NCI-H1092 treated with DMSO at 0.1 percent for 48 hours (cell line): ENCODE results near the gene SPOCK2.

ENCODE experiments used
- DNase-seq: peaks from one replicate; lab custom pipeline; 2025; lab: John Stamatoyannopoulos, UW

The SPOCK2 gene

DNA sequence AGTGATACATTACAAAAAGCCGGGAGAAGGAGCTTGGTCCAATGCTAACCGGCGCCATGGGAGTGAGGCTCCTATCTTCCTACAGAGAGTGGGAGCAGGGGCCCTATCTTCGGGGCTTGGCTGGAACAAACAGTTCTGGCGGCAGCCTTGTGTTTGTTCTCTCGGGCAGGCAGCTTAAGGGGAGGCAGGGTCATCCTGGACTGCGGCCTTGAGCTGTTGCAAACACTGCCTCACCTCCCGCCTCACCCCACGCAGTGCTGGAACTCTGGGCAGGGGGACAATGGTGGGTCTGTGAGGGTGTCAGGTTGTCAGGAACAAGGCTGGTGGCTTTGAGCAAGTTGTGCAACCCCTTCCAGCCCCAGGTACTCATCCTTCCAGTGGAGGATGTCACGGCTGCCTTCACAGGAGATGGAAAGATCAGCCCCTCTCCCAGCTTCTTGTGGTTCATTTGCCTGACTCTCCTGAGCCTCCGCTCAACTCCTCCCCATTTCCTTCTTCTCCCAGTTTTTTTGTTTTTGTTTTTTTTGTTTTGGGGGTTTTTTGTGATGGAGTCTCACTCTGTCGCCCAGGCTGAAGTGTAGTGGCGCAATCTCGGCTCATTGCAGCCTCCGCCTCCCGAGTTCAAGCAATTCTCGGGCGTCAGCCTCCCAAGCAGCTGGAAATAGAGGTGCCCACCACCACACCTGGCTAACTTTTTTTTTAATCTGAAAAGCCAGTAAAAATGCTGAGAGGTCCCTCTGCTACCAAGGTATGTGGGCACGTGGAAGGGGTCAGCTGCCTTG is 57.4 kb downstream of the SPOCK2 start:
- no peak for DNase-seq

DNA sequence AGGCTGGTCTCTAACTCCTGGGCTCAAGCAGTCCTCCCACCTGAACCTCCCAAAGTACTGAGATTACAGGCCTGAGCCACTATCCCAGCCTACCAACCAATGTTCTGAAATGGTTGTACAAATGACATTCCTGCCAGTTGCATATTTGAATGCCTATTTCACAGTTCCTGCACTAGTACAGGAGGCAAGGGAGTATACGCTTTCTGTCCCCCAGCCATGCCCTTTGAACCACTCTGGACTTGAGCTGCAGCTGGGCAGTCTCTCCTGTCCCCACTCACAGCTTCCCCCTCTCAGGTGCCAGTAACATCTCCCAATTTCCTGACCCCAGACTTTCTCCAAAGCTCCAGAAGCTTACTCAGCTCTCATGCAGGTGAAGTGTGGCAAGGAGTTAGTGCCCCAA is 58.9 kb downstream of the SPOCK2 start:
- DNase-seq, result no peak

DNA sequence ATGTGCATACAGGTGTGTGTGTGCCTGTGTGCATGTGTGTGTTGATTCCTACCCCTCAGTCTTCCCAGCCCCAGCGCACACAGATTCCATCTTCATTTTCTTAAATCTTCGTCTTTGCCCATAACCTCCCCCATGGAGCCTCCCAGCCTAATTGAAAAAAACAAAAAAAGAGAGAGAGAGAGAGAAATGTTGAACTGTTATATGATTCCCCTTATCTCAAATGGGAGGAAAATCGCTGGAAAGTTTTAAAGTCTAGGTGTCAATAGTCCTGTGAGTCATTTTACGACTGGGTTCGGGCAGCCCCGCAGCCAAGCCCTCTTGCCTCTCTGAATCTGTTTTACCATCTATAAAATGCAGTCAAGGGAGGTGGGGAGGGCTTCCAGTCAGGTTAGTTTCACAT is 60.9 kb downstream of the SPOCK2 start:
- DNase-seq, result no peak

DNA sequence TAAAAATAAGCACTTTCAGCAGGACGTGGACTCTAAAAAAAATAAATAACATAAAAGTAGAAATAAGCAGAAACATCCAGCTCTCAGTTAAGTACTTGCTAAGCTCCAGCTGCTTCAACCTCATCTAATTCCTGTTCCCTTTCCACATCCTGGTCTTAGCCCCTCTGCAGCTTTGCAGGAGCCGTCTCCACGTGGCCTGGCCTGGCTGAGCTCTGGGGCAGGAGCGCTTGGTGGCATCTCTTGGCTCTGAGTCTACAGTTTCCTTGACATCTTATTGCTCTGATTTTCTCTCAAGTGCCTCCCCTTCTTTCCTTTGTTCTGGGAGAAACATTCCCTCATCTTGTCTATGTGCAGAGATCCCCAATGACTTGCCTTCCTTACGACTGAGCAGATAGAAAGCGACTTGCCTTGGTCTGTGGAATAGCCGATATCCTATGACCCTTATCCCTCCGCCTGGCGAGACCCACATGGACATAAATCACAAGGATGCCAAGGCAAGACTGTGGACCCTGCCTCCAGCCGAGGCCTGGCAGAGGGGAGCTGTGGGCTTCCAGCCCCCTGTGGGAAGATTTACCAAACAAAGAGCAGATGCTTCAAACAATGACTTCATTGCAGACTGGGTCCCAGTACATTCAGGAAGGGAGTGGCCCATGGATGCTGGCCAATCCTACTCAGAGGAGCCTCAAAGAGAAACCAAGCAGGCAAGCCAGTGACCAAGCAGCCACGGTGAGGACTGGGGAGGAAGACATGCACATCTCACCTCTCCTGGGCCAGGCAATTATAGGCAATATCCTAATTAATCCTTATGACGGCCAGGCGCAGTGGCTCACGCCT is 61.9 kb downstream of the SPOCK2 start:
- no peak for DNase-seq

DNA sequence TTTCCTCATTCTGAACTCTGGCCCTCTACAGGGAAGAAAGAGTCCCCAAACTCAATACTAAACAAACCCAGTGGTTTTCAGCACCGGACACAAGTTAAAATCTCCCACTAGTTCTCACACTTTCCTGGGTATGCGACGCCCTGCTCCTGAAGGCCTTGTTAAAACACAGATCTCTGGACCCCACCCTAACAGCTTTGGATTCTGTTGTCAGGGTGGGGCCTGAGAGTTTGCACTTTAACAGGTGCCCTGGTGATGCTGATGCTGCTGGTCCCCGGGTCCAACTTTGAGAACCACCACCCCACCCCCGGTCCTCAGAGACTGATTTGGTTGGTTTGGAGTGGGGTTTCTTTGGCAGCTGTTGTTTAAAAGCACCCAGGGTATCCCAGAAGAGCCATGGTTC is 62.5 kb downstream of the SPOCK2 start:
- DNase-seq, result no peak

DNA sequence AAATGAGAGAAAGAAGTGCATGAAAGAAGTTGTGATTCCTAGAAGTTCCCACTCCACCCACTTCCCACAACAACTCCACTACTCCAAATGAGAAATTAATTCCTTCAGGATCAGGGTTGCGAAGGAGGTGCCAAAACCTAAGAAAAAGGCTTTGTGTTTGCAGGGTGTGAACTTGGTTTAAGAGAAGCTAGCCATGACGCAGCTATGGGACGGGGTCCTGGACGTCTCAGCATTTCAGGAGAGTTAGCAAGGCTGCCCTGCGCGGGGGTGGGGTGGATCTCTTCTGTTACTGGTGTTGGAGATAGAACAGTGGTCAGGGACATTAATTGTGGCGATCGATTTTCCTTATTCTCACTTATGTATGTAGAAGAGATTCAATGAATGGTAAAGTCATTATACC is 63.0 kb downstream of the SPOCK2 start:
- no peak for DNase-seq

DNA sequence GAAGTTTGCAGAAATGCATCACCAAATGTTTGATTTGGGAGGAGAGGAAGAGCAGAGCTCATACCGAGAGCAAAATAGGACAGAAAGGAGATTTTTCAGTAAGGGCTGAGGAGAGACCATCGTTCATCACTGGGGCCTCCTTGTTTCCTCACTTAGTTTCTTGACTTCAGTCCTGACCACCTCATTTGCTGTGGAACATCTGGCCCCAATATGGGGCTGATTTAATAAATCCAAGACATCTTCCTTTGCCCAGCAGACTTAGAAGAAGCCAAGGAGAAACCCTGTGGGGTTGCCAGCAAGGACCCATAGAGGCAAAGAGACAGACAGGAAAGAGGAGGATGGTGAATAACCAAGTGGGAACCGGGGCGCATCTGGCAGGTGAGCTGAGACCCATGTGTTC is 63.8 kb downstream of the SPOCK2 start:
- DNase-seq, result no peak

DNA sequence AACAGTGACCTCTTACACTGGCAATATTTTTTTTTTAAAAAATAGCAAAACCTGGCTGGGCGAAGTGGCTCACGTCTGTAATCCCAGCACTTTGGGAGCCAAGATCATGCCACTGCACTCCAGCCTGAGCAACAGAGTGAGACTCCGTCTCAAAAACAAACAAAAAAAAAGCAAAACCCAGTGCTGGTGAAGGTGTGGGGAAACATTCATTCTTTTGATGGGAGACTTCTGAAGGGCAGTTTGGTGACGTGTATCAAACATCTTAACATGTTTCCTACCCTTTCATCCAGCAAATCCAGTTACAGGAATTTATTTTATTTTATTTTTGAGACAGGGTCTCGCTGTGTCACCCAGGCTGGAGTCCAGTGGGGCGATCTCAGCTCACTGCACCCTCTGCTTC is 66.1 kb downstream of the SPOCK2 start:
- DNase-seq, result no peak

DNA sequence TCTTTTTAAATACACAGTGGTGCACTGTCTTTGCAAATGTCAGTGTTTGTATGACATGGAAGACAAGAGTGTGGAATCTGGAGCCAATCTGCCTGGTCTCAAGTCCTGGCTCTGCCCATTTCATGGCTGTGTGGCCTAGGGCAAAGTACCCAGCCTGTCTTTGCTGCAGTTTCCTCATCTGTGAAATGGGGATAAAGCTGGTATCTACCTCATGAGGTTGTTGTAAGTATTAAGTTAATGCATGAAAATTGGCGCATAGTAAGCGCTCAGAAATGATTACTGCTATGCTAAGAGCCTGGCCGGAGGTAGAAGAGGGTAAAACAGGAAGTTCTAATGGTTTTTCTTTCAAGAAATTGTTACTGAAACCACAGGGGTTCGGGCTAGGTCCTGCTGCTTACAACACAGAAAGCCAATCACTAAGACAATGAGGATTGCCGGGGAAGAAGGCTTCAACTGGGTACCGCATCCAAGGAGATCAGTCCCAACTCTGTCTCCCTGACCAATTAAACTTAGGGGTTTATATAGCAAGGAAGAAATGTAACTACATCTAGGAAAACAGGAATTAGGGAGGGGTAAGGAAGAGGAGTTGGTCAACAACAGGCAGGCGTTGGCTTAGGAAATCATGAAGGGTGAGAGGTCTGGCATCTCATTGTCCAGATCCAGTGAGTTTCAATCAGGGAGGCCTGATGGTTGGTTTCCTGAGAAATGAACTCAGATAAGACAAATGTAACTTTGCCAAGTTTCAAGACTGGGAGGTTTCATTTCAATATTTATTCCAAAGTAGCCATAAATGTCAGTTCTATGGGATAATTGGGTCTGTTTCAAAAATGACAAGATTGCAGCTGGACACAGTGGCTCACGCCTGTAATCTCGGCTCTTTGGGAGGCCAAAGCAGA is 67.2 kb downstream of the SPOCK2 start:
- no peak for DNase-seq

DNA sequence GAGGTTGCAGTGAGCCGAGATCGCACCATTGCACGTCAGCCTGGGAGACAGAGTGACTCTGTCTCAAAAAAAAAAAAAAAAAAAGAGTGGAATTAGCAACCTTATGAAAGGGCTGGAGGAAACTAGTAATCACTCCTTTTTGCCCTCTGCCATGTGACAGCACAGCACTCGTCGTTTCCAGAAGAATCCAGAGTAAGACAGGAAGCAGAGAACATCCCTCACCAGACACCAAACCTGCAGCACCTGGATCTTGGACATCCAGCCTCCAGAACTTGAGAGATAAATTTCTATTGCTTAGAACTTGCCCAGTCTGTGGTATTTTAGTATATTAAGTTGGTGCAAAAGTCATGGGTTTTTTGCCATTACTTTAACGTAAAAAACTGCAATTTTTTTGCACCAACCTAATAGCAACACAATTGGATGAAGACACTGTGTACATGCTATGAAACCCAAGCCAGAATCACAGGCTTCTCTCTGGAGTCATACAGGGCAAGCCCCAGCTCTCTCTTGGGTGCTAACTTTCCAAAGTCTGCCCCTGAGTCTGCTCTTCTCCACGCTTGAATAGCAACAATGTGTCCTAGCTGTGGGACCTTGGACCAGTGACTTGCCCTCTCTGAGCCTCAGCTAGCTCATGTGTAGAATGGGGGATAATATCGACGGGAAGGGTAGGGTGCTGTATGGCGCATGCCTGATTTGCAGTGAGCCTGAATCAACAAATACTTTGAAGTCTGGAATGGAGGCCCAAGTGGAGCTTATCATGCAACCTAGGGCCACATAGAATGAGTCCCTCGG is 69.1 kb downstream of the SPOCK2 start:
- DNase-seq, result no peak

DNA sequence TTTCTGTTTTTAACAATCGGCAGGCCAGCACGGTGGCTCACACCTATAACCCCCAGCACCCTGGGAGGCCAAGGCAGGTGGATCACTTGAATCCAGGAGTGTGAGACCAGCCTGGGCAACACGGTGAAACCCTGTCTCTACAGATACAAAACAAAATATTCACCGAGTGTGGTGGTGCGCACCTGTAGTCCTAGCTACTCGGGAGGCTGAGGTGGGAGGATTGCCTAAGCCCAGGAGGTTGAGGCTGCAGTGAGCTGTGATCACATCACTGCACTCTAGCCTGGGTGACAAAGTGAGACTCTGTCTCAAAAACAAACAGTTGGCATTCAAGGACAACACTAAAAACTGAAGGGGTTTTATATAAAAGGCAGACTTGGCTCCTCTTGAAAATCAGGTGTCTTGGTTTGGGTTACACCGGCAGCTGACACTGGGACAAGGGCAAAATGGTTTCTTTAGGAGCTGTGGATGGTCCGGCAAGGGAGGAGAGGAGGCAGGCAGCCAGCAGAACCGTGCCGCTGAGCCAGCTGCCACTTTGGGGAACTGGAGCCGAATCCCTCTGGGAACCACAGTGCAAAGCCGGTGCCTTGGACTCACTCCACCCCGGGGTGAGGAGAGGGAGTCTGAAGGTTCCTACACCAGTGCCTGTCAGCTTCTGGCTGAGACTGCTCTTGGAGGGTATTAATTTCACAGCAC is 71.6 kb downstream of the SPOCK2 start:
- peak; percentile 61 for DNase-seq

DNA sequence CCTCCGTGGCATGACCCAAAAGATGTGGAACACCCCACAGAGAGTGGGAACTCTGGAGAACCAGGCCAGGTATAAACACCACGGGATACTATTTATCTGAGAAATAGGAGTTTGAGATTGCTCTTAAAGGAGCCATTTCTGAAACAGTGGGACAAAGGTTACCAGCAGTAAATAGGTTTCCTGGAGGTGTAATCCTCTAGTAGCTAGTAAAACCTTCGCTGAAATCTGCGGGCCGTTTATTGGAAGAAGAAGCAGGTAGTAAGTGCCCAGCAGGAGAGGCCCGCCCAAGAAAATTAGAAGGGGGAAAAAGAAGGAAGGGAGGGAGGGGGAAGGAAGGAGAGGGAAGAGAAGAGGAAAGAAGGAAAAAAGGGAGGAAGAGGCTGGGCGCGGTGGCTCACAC is 72.5 kb downstream of the SPOCK2 start:
- DNase-seq, result no peak

DNA sequence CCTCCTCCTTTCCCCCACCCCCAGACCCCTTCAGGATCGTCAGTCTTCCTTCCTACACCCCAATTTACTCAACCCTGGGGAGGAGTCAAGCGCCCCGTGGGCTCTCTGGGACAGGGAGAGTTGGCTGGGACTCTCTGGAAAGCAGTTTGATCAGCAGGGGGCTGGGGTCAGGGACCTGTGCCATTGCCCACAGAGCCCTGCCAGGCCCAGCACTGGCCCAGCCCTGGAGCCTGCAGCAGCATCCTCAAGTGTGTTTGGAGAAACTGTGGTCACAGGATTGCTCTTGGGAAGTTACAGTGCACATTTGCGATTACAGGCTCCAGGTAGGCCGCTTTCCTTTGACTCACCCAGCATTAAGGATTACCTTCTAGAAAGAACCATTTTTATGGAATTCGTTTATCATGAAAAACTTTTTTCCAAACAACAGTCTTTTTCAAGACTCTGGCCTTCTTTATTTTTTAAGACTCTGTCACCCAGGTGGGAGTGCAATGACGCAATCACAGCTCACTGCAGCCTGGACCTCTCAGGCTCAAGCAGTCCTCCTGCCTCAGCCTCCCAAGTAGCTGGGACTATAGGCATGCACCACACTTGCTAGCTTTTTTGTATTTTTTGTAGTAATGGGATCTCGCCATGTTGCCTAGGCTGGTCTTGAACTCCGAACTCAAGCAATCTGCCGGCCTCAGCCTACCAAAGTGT is 73.4 kb downstream of the SPOCK2 start:
- no peak for DNase-seq

DNA sequence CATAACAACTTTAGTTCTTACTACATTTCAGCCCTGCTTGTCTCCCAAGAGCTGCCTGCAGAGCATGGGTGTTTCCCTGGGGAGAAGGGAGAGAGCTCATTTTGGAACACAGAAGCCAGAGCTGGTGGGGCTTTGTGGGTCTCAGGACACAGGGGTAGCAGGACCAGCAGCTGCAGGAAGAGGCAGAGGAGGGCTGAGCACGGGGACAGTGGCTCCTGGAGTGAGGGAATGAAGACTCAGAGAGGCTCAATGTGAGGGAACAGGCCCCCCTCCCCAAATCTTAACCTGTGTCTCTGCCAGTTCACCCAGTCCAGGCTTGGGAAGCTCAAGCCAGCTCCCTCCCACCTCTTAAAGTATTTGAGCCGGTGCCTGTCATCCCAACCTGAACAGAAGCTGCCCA is 74.2 kb downstream of the SPOCK2 start:
- DNase-seq, result no peak

DNA sequence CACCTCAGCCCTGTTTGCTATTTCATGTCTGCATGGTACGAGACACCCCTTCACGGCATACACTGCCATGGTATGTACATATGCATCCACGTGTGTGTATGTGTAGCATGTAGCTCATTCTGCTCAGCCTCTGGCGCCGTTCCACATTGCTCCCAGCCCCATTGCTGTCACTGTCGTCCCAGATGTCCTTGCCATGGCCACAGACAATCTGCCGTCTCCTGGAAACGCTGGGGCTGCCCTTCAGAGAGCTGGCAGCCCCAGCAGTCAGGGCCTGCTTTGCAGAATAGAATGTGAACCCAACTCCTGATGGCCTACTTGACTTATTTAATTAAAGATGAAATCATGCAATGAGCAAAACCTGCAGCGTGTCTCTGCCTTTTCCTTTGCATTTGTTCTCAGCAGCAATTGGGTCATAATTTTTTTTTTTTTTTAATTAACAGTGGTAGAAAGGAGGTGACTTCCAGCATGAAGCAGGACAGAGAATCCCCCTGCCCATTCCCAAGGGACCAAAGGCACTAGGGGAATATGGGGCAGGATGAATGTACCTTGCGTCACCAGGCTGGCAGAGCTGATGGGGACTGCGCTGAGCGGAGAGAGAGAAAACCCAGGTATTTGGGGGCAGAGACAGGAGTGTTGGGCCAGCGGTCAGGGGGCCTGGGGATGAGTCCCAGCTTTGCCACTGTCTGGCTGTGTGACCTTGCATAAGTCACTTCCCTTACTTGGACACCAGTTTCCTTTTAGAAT is 75.0 kb downstream of the SPOCK2 start:
- DNase-seq, result peak; percentile 39

DNA sequence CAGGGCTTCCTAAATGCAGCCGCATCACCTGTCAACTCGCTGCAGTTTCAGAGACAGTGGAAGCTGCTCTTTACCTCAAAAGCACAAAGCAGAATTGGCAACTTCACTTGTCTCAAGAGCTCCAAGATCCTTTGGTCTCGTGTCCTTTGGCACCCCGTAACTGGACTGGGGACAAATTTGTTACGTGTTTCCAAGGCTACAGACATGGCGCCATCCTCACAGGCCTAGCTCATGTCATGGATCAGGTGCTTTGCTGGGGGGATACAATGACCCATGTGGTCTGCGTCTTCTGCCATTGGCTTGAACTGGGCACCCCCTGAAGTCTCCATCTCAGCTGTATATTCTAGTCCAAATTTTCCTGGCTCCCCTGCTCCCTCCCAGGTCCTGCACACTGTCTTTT is 75.6 kb downstream of the SPOCK2 start:
- DNase-seq, result no peak

DNA sequence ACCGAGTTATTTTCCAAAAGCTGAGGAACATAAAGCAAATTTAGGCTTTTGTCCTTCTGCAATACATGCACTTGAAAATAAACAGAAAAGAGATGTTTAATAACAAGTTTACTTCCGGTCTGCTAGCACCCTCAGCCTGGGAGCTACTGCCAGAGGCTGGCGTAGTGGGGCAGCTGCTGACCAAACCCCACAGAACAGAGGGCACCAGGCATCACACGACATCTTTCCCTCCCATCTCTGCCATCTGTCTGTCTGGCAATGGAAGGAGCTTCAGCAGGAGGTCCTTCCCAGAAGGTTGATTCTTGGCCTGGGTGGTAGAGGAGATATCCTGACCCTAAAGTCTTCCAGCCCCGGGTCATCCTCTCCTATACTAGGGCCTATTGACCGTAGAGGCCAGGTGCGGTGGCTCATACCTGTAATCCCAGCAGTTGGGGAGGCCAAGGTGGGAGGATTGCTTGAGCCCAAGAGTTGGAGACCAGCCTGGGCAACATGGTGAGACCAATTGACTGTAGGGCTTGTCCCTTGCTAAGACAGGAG is 76.3 kb downstream of the SPOCK2 start:
- DNase-seq, result no peak

DNA sequence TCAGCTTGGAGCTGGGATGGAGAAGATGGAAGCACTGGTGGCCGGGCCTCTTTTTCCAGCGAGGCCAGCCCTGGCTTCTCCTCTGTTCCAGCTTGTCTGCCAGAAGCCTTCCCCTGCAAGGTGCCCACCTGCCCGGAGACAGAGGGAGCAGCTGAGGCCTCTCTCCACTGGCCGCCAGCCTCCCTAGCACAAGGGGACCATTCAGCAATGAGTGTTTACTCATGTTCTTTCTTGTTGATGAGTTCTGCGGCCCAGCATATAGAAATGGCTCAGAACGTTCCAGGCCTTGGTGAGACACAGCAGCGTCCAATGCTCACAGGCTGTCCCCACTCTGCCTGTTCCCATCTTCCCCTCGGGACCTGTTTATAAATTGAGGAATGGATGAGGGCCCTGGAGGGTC is 76.9 kb downstream of the SPOCK2 start:
- DNase-seq, result peak; percentile 52

DNA sequence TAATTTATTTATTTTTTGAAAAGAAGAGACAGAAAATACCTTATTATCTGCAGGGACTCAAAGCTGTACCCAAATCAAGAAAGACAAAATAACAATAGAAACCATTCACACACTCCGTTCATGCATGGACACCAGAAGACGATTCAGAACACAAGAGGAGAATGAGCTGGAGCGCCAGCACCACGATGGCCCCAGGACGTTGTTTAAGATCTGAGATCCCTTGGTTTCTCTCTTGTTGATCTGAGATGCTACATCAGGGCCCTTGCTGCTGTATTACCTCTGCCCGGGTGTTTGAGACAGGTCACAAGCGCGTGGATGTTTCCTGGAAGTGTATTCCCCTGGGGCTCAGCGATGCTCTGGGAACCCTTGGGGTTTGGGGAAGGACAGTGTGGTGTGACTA is 77.3 kb downstream of the SPOCK2 start:
- DNase-seq, result no peak
